Endodermal cell (in vitro differentiated cells): ENCODE measurements around the gene BPHL. TPM values are rescaled to one million over a fixed set of nuclear protein-coding genes. Genes with fewer than 3 reads are reported as not detected.
"Not testable (repeated sequence)": the region's sequence is repeated elsewhere in the genome, so short reads cannot be mapped to it uniquely, and the experiment has no call there.

ENCODE experiments used
- DNase-seq: peaks from one replicate; pipeline ENCODE4 v3.0.0-alpha.2; 2017
- H3K27ac ChIP-seq: 2 replicates; pipeline ENCODE4 v1.5.1; 2013; ENCODE audit warnings: mild to moderate bottlenecking, low read depth, low read length, moderate library complexity
- H3K27me3 ChIP-seq: 2 replicates; pipeline ENCODE4 v1.6.1; 2013; ENCODE audit warnings: mild to moderate bottlenecking, low read length, moderate library complexity; ENCODE audit not compliant: insufficient read depth, control insufficient read depth, poor library complexity, severe bottlenecking
- H3K36me3 ChIP-seq: 2 replicates; pipeline ENCODE4 v1.7.0; 2013; ENCODE audit warnings: mild to moderate bottlenecking, low read length, moderate library complexity; ENCODE audit not compliant: control insufficient read depth, insufficient read depth
- H3K4me1 ChIP-seq: one replicate; pipeline ENCODE4 v1.7.0; 2013; ENCODE audit warnings: low read length; ENCODE audit not compliant: control insufficient read depth, insufficient read depth
- H3K4me3 ChIP-seq: 2 replicates; pipeline ENCODE4 v1.5.1; 2013; ENCODE audit warnings: mild to moderate bottlenecking, low read length, moderate library complexity
- H3K9ac ChIP-seq: 2 replicates; pipeline ENCODE4 v1.6.1; 2013; ENCODE audit warnings: mild to moderate bottlenecking, low read length, moderate library complexity; ENCODE audit not compliant: poor library complexity, severe bottlenecking; ENCODE audit errors: extremely low read depth
- H3K9me3 ChIP-seq: 2 replicates; pipeline ENCODE4 v1.6.1; 2013; ENCODE audit warnings: mild to moderate bottlenecking, low read length, moderate library complexity; ENCODE audit not compliant: control insufficient read depth
- H3K27ac Mint-ChIP-seq: 2 replicates; pipeline ENCODE4 v1.8.0; 2020; ENCODE audit warnings: mixed read lengths
- H3K27me3 Mint-ChIP-seq: 2 replicates; pipeline ENCODE4 v1.8.0; 2021; ENCODE audit warnings: mild to moderate bottlenecking, mixed read lengths; ENCODE audit not compliant: insufficient read depth
- H3K36me3 Mint-ChIP-seq: 2 replicates; pipeline ENCODE4 v1.8.0; 2020; ENCODE audit warnings: low read depth, mixed read lengths
- H3K4me1 Mint-ChIP-seq: 2 replicates; pipeline ENCODE4 v1.8.0; 2020; ENCODE audit warnings: mixed read lengths
- H3K4me3 Mint-ChIP-seq: 2 replicates; pipeline ENCODE4 v1.8.0; 2020; ENCODE audit warnings: mild to moderate bottlenecking, moderate library complexity, mixed read lengths
- H3K9me3 Mint-ChIP-seq: 2 replicates; pipeline ENCODE4 v1.8.0; 2020; ENCODE audit warnings: mild to moderate bottlenecking, mixed read lengths
- CTCF ChIP-seq: fragments of 200-600 bp; sonication (generic); conservative IDR thresholded peaks from 2 replicates; pipeline ENCODE4 v1.5.0; 2021; ENCODE audit warnings: antibody characterized with exemption, mild to moderate bottlenecking
- WGBS, 2 experiments: methylation state at CpG; one replicate each; pipeline versions ENCODE4 v1.1.5 to v1.1.7; 2013; ENCODE audit warnings: missing lambda C conversion rate in 2 of 2, mixed read lengths in 1 of 2; ENCODE audit not compliant: insufficient coverage in 1 of 2, insufficient read length in 1 of 2; 5-methylcytosine and 5-hydroxymethylcytosine counted together
- total RNA-seq, 2 donors: library from RNA; stranded (reverse); fragmentation: NEBNext Ultra II Directional in 1 of 2; extraction: Animal tissue kit (Norgen Biotek cat#: 25700) in 1 of 2; gene quantifications; 2 replicates in 1 of 2; 3 replicates in 1 of 2; pipeline ENCODE4 v1.2.1, GENCODE V29; 2021

BPHL gene
- total RNA-seq, 2 donors from 2014 or later: 42.8 to 42.9 TPM

- Histone ChIP-seq H3K9ac (no peak overlapping the region), H3K27ac (peak overlapping the region; percentile 30), H3K4me3 (no peak overlapping the region), H3K27me3 (no peaks in the 10 kb centered on the region), H3K36me3 (peaks cover 42% of the 10 kb centered on the region), H3K9me3 (no peaks in the 10 kb centered on the region), H3K4me1 (no peaks in the 10 kb centered on the region)
- H3K36me3 Mint-ChIP-seq: peaks cover 50% of the 10 kb centered on the region
- WGBS, 2 experiments: 86 to 93% methylated on average over 1 to 5 of the region's 5 CpGs
- no peaks in the 10 kb centered on the region for H3K27me3 Mint-ChIP-seq
- H3K4me3 Mint-ChIP-seq: no peak overlapping the region
- no peak for TF ChIP-seq CTCF
- no peaks in the 10 kb centered on the region for H3K9me3 Mint-ChIP-seq
- peaks cover 5% of the 10 kb centered on the region for H3K4me1 Mint-ChIP-seq
- no peak overlapping the region for H3K27ac Mint-ChIP-seq
- no peak for DNase-seq
Observed at GRCh38 chr6:3151691-3152090, 33.2 kb downstream of the BPHL start.

- H3K27ac Mint-ChIP-seq: no peak overlapping the region
- H3K4me3 ChIP-seq: no peak overlapping the region
- H3K36me3 ChIP-seq: peaks cover 39% of the 10 kb centered on the region
- no peaks in the 10 kb centered on the region for H3K9me3 ChIP-seq
- H3K4me1 Mint-ChIP-seq: peaks cover 5% of the 10 kb centered on the region
- no peak overlapping the region for H3K27ac ChIP-seq
- no peak for DNase-seq
- H3K9me3 Mint-ChIP-seq: no peaks in the 10 kb centered on the region
- H3K27me3 Mint-ChIP-seq: no peaks in the 10 kb centered on the region
- no peak for TF ChIP-seq CTCF
- 92 to 97% methylated on average over 3 of the region's 3 CpGs for WGBS, 2 experiments
- H3K4me3 Mint-ChIP-seq: no peak overlapping the region
- H3K4me1 ChIP-seq: no peaks in the 10 kb centered on the region
- H3K27me3 ChIP-seq: no peaks in the 10 kb centered on the region
- H3K36me3 Mint-ChIP-seq: peaks cover 42% of the 10 kb centered on the region
- no peak overlapping the region for H3K9ac ChIP-seq
Observed at GRCh38 chr6:3152689-3153088, 34.2 kb downstream of the BPHL start.

- peak overlapping the region; percentile 98 for H3K4me3 ChIP-seq
- peak overlapping the region; percentile 93 for H3K4me3 Mint-ChIP-seq
- not testable (repeated sequence) for H3K27me3 Mint-ChIP-seq, H3K9ac ChIP-seq, H3K9me3 ChIP-seq, DNase-seq, H3K27me3 ChIP-seq, H3K27ac ChIP-seq, H3K9me3 Mint-ChIP-seq, H3K4me1 ChIP-seq
- 86 to 89% methylated on average over 3 to 6 of the region's 6 CpGs for WGBS, 2 experiments
- H3K36me3 Mint-ChIP-seq: peaks cover 24% of the 10 kb centered on the region
- peaks cover 18% of the 10 kb centered on the region for H3K4me1 Mint-ChIP-seq
- H3K36me3 ChIP-seq: peaks cover 26% of the 10 kb centered on the region
- H3K27ac Mint-ChIP-seq: peak overlapping the region; percentile 39
Observed at GRCh38 chr6:3155416-3155815, 36.9 kb downstream of the BPHL start.

- 8 to 9% methylated on average over 18 to 30 of the region's 32 CpGs for WGBS, 2 experiments
- Mint-ChIP-seq H3K27ac (peak overlapping the region; percentile 93), H3K4me1 (peaks cover 18% of the 10 kb centered on the region), H3K36me3 (peaks cover 24% of the 10 kb centered on the region), H3K4me3 (peak overlapping the region; percentile 93)
- not testable (repeated sequence) for H3K27me3 ChIP-seq, H3K4me1 ChIP-seq, H3K27me3 Mint-ChIP-seq, H3K9me3 Mint-ChIP-seq, H3K9me3 ChIP-seq
- Histone ChIP-seq H3K27ac (peak overlapping the region; percentile 49), H3K36me3 (peaks cover 26% of the 10 kb centered on the region), H3K4me3 (peak overlapping the region; percentile 98), H3K9ac (peak overlapping the region; percentile 78)
- DNase-seq: peak; percentile 63
Observed at GRCh38 chr6:3156184-3157130, 37.9 kb downstream of the BPHL start.
